ENCODE measurements around the gene NUP133.
"Not testable (repeated sequence)": the region's sequence is repeated elsewhere in the genome, so short reads cannot be mapped to it uniquely, and the experiment has no call there.

NUP133 gene

GRCh38 chr1:229409616-229410369 is 98.3 kb downstream of the NUP133 start:
- no peaks in the 10 kb centered on the region for H3K36me3 ChIP-seq (ENCODE audit: control insufficient read depth, insufficient read depth, low read length)
- H3K9me3 ChIP-seq (ENCODE audit: control insufficient read depth, low read length), result no peaks in the 10 kb centered on the region
- peaks cover 24% of the 10 kb centered on the region for H3K27me3 ChIP-seq (replicated peaks; ENCODE audit: control insufficient read depth, insufficient read depth, low read length, poor library complexity, severe bottlenecking)
- no peak overlapping the region for H3K27ac ChIP-seq (ENCODE audit: insufficient read depth, low read length, poor library complexity, severe bottlenecking)
- no peak overlapping the region for H3K4me3 ChIP-seq (ENCODE audit: insufficient read depth, low read depth, low read length, poor library complexity, severe bottlenecking)
- peaks cover 11% of the 10 kb centered on the region for H3K4me1 ChIP-seq (ENCODE audit: control insufficient read depth, insufficient read depth, low read length, poor library complexity, severe bottlenecking)
- DNase-seq, result no peak

- DNase-seq, result no peak
- H3K27ac ChIP-seq (ENCODE audit: insufficient read depth, low read length, poor library complexity, severe bottlenecking), result no peak overlapping the region
- peaks cover 11% of the 10 kb centered on the region for H3K4me1 ChIP-seq (ENCODE audit: control insufficient read depth, insufficient read depth, low read length, poor library complexity, severe bottlenecking)
- no peaks in the 10 kb centered on the region for H3K36me3 ChIP-seq (ENCODE audit: control insufficient read depth, insufficient read depth, low read length)
- no peaks in the 10 kb centered on the region for H3K9me3 ChIP-seq (ENCODE audit: control insufficient read depth, low read length)
- H3K27me3 ChIP-seq (replicated peaks; ENCODE audit: control insufficient read depth, insufficient read depth, low read length, poor library complexity, severe bottlenecking), result peaks cover 24% of the 10 kb centered on the region
- no peak overlapping the region for H3K4me3 ChIP-seq (ENCODE audit: insufficient read depth, low read depth, low read length, poor library complexity, severe bottlenecking)
Measured at GRCh38 chr1:229408458-229409037, 99.6 kb downstream of the NUP133 start.

- no peaks in the 10 kb centered on the region for H3K36me3 ChIP-seq (ENCODE audit: control insufficient read depth, insufficient read depth, low read length)
- H3K27me3 ChIP-seq (replicated peaks; ENCODE audit: control insufficient read depth, insufficient read depth, low read length, poor library complexity, severe bottlenecking), result peaks cover 24% of the 10 kb centered on the region
Measured at GRCh38 chr1:229407206-229408026, 100.7 kb downstream of the NUP133 start.

GRCh38 chr1:229406798-229407197 is 101.3 kb downstream of the NUP133 start:
- H3K27ac ChIP-seq (ENCODE audit: insufficient read depth, low read length, poor library complexity, severe bottlenecking), result no peak overlapping the region
- peaks cover 11% of the 10 kb centered on the region for H3K4me1 ChIP-seq (ENCODE audit: control insufficient read depth, insufficient read depth, low read length, poor library complexity, severe bottlenecking)
- no peaks in the 10 kb centered on the region for H3K9me3 ChIP-seq (ENCODE audit: control insufficient read depth, low read length)
- H3K36me3 ChIP-seq (ENCODE audit: control insufficient read depth, insufficient read depth, low read length), result no peaks in the 10 kb centered on the region
- H3K27me3 ChIP-seq (replicated peaks; ENCODE audit: control insufficient read depth, insufficient read depth, low read length, poor library complexity, severe bottlenecking), result peaks cover 24% of the 10 kb centered on the region
- DNase-seq, result no peak
- H3K4me3 ChIP-seq (ENCODE audit: insufficient read depth, low read depth, low read length, poor library complexity, severe bottlenecking), result peak overlapping the region; percentile 42

More at GRCh38 chr1:229407206-229408026, 100.7 kb downstream of the NUP133 start:
- Histone ChIP-seq H3K27ac (ENCODE audit: insufficient read depth, low read length, poor library complexity, severe bottlenecking) (no peak overlapping the region), H3K4me3 (ENCODE audit: insufficient read depth, low read depth, low read length, poor library complexity, severe bottlenecking) (peak overlapping the region; percentile 42), H3K4me1 (ENCODE audit: control insufficient read depth, insufficient read depth, low read length, poor library complexity, severe bottlenecking) (peaks cover 11% of the 10 kb centered on the region), H3K9me3 (ENCODE audit: control insufficient read depth, low read length) (no peaks in the 10 kb centered on the region)
- DNase-seq, result no peak

- Histone ChIP-seq H3K27me3 (replicated peaks; ENCODE audit: control insufficient read depth, insufficient read depth, low read length, poor library complexity, severe bottlenecking) (peaks cover 17% of the 10 kb centered on the region), H3K27ac (ENCODE audit: insufficient read depth, low read length, poor library complexity, severe bottlenecking) (no peak overlapping the region), H3K9me3 (ENCODE audit: control insufficient read depth, low read length) (no peaks in the 10 kb centered on the region), H3K4me1 (ENCODE audit: control insufficient read depth, insufficient read depth, low read length, poor library complexity, severe bottlenecking) (peaks cover 11% of the 10 kb centered on the region), H3K36me3 (ENCODE audit: control insufficient read depth, insufficient read depth, low read length) (no peaks in the 10 kb centered on the region), H3K4me3 (ENCODE audit: insufficient read depth, low read depth, low read length, poor library complexity, severe bottlenecking) (no peak overlapping the region)
- no peak for DNase-seq
Measured at GRCh38 chr1:229403573-229403972, 104.6 kb downstream of the NUP133 start.

- peaks cover 14% of the 10 kb centered on the region for H3K27me3 ChIP-seq (replicated peaks; ENCODE audit: control insufficient read depth, insufficient read depth, low read length, poor library complexity, severe bottlenecking)
- peaks cover 11% of the 10 kb centered on the region for H3K4me1 ChIP-seq (ENCODE audit: control insufficient read depth, insufficient read depth, low read length, poor library complexity, severe bottlenecking)
- no peak for DNase-seq
- H3K36me3 ChIP-seq (ENCODE audit: control insufficient read depth, insufficient read depth, low read length), result no peaks in the 10 kb centered on the region
- H3K27ac ChIP-seq (ENCODE audit: insufficient read depth, low read length, poor library complexity, severe bottlenecking), result no peak overlapping the region
- no peak overlapping the region for H3K4me3 ChIP-seq (ENCODE audit: insufficient read depth, low read depth, low read length, poor library complexity, severe bottlenecking)
- H3K9me3 ChIP-seq (ENCODE audit: control insufficient read depth, low read length), result no peaks in the 10 kb centered on the region
Measured at GRCh38 chr1:229402993-229403392, 105.1 kb downstream of the NUP133 start.

GRCh38 chr1:229402329-229402728 is 105.8 kb downstream of the NUP133 start:
- not testable (repeated sequence) for H3K36me3 ChIP-seq (ENCODE audit: control insufficient read depth, insufficient read depth, low read length); H3K27me3 ChIP-seq (replicated peaks; ENCODE audit: control insufficient read depth, insufficient read depth, low read length, poor library complexity, severe bottlenecking); H3K27ac ChIP-seq (ENCODE audit: insufficient read depth, low read length, poor library complexity, severe bottlenecking); H3K4me3 ChIP-seq (ENCODE audit: insufficient read depth, low read depth, low read length, poor library complexity, severe bottlenecking); H3K9me3 ChIP-seq (ENCODE audit: control insufficient read depth, low read length); H3K4me1 ChIP-seq (ENCODE audit: control insufficient read depth, insufficient read depth, low read length, poor library complexity, severe bottlenecking); DNase-seq

- no peak overlapping the region for H3K27ac ChIP-seq (ENCODE audit: insufficient read depth, low read length, poor library complexity, severe bottlenecking)
- no peak for DNase-seq
- H3K4me1 ChIP-seq (ENCODE audit: control insufficient read depth, insufficient read depth, low read length, poor library complexity, severe bottlenecking), result no peaks in the 10 kb centered on the region
- H3K9me3 ChIP-seq (ENCODE audit: control insufficient read depth, low read length), result no peaks in the 10 kb centered on the region
- no peak overlapping the region for H3K4me3 ChIP-seq (ENCODE audit: insufficient read depth, low read depth, low read length, poor library complexity, severe bottlenecking)
- no peaks in the 10 kb centered on the region for H3K36me3 ChIP-seq (ENCODE audit: control insufficient read depth, insufficient read depth, low read length)
- H3K27me3 ChIP-seq (replicated peaks; ENCODE audit: control insufficient read depth, insufficient read depth, low read length, poor library complexity, severe bottlenecking), result no peaks in the 10 kb centered on the region
Measured at GRCh38 chr1:229397762-229398161, 110.4 kb downstream of the NUP133 start.

GRCh38 chr1:229396585-229397206 is 111.4 kb downstream of the NUP133 start:
- Histone ChIP-seq H3K36me3 (ENCODE audit: control insufficient read depth, insufficient read depth, low read length) (no peaks in the 10 kb centered on the region), H3K9me3 (ENCODE audit: control insufficient read depth, low read length) (no peaks in the 10 kb centered on the region), H3K27me3 (replicated peaks; ENCODE audit: control insufficient read depth, insufficient read depth, low read length, poor library complexity, severe bottlenecking) (no peaks in the 10 kb centered on the region), H3K4me3 (ENCODE audit: insufficient read depth, low read depth, low read length, poor library complexity, severe bottlenecking) (no peak overlapping the region), H3K4me1 (ENCODE audit: control insufficient read depth, insufficient read depth, low read length, poor library complexity, severe bottlenecking) (no peaks in the 10 kb centered on the region), H3K27ac (ENCODE audit: insufficient read depth, low read length, poor library complexity, severe bottlenecking) (no peak overlapping the region)
- no peak for DNase-seq
